HG02642 (cell line): ENCODE measurements around the gene TIAM2.
"Not testable (repeated sequence)": the region's sequence is repeated elsewhere in the genome, so short reads cannot be mapped to it uniquely, and the experiment has no call there.

Experiments used
- ATAC-seq: cut with Tn5 transposase; IDR thresholded peaks from one replicate; pipeline ENCODE4 v1.9.1; 2021; ENCODE audit warnings: mild to moderate bottlenecking; ENCODE audit not compliant: unreplicated experiment, poor library complexity

Gene TIAM2

GRCh38 chr6:155247618-155248007 lies 252.5 kb downstream of the TIAM2 start:
- no peak for ATAC-seq

GRCh38 chr6:155248008-155249001 lies 253.2 kb downstream of the TIAM2 start:
- ATAC-seq = no peak

- ATAC-seq = no peak
These were observed 255.7 kb downstream of the TIAM2 start for GRCh38 chr6:155250701-155251381.

DNA sequence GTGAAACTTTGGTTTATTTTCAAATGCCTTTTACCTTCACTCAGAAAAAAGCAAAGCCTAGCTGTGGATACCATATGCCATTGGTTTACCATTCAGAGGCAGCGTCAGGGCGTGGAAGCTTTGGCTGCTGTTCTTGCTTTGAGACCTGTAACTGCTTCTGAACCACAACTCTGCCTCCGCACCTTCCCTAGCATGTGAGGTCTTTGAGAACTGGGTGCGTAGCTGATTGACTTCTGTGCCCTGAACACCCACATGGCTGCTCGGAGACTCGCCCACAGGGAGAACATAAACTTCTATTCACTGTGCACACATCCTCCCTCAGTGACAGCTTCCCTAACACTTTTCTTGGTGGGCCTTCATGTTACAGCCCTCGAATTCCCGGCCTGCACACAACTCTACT lies 257.5 kb downstream of the TIAM2 start:
- ATAC-seq = no peak

DNA sequence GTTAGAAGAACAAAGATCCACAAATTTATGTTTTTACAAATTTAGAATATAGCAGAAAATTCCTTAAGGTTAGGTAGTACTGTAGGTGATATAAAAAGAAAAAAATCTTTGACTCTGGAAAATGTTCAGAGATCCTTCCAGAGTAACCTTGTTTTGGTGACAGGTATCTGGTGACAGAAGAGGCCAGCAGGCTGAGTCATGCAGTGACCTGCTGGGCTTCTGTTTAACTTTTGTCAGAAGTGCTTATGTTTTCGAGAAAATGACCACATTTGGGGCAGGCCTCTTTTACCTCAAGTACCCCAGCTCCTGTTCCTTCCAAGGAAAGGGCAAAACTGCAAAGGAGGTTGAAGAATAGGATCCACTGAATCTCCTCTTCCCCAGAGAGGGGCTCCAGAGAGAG lies 258.2 kb downstream of the TIAM2 start:
- no peak for ATAC-seq

- ATAC-seq = no peak
These were observed 259.0 kb downstream of the TIAM2 start for GRCh38 chr6:155254139-155254538.

- ATAC-seq = no peak
These were observed 261.1 kb downstream of the TIAM2 start for GRCh38 chr6:155256122-155256795.

DNA sequence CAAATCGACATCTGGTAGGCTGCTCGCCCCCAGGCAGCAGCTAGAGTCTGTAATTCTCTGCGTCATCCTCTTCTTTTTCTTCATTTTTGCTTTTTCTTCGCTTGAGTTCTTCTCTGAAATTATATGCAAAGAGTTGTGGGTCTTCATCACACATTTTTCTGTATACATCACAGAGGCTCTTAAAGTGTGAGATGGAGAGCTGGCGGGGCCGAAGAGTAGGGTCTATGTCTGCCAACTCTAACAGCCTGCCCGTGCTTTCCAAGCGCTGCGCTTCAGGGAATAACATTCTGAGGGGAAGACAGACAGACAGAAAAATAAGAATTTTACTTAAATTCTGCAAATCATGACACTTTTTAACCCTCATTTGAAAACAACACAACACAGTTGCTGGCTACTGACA lies 262.7 kb downstream of the TIAM2 start:
- ATAC-seq = no peak

GRCh38 chr6:155259204-155259603 lies 264.1 kb downstream of the TIAM2 start:
- ATAC-seq = no peak

DNA sequence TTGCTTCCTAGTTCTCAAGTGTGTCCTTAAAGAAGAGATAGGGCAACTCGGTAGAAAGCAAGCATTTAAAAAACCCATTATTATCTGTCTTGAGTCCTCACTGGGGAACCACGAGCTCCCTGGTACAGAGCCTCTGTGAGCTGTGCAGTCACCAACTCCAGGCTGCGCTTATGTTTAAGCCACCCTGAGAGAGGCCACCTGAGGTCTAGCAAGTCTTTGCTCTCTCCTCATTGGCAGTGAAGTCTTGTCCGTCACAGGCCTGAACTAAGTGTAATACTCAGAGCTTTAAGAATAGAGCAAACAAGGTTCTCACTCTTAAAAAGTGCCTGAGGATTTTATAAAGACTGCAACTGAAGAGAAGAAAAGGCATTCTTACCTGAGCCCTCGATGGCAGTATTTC lies 264.8 kb downstream of the TIAM2 start:
- ATAC-seq = no peak

DNA sequence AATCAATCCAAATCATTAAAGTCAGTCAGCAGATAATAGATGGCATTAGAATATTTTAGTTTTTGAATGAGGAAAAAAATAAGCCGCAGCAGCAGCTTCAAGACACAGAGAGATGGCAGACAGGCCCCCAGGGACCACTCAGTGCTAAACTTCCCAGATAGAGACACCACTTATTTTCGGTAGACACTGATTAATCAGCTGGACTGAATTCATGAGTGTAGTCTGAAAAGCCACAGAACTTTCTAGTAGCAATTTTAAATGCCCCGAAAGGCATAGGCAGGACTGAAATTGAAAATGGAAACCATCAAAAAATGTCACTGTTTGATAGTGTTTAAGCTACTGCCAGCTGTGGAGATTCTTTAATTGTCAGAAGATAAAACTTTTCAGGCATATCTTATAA lies 265.6 kb downstream of the TIAM2 start:
- ATAC-seq = no peak

- ATAC-seq = no peak
These were observed 266.2 kb downstream of the TIAM2 start for GRCh38 chr6:155261111-155261900.

- ATAC-seq = no peak
These were observed 267.5 kb downstream of the TIAM2 start for GRCh38 chr6:155262655-155263054.

- no peak for ATAC-seq
These were observed 268.4 kb downstream of the TIAM2 start, which contains the start of gene CLDN20 for GRCh38 chr6:155263373-155264063. CLDN20 (plus strand) TSS chr6:155264013; CDS start chr6:155275720, 11,707 bp downstream.

DNA sequence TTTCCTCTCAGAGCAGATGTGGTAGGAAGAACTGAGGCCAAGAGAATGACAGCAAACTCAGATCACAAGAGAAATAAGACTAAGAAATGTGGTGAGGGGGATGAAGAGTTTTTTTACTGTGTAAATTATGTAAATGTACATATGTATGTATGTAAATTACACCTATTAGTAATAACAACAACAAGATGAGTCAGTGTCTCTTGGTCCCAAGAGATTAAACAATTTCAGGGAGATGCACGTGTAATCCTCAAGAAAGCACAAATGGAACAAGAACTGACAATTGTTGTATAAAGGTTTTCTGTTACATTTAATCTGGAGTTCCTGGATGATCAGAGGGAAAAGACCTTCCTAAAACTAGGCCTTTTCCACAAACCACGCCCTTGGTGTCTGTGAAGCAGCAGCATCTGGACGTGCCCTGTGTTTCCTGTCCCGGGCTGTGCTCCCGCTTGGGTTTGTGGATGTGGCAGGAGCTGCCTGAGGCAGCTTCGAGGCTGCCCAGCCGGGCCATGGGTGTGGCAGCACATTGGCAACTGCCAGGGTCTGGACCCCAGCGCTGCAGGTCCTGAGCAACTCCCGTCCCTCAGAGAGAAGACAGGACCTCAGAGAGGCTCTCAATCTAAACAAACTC lies 269.7 kb downstream of the TIAM2 start:
- no peak for ATAC-seq

- ATAC-seq = no peak
These were observed 270.9 kb downstream of the TIAM2 start for GRCh38 chr6:155265843-155266535.

DNA sequence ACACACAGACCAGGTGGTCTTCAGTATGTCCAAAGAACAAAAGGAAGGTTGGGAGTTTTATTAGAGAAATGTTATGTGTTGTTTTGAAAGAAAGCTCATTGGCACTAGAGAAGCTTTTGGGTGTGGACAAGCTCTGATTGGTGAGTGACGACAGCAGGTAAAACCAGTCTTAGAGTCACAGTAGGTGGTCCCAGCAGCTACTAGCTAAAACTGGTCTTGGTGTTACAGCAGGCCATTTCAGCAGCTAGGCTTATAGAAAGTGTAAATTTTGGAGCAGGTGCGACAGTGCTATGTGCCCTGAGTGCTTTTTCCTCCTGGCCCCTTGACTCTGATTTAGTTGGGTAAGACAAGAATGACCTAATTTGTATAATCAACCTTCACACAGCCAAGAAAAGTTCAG lies 272.3 kb downstream of the TIAM2 start:
- no peak for ATAC-seq

GRCh38 chr6:155268088-155268867 lies 273.2 kb downstream of the TIAM2 start:
- ATAC-seq = not testable (repeated sequence)
